ENCODE results near the gene DYTN.

Gene DYTN

GRCh38 chr2:206614811-206615210 is 103.4 kb downstream of the DYTN start:
- Histone ChIP-seq H3K9me3 (no peaks in the 10 kb centered on the region), H3K36me3 (no peaks in the 10 kb centered on the region), H3K4me3 (ENCODE audit: low read depth, low read length) (no peak overlapping the region), H3K4me1 (no peaks in the 10 kb centered on the region), H3K27me3 (no peaks in the 10 kb centered on the region)
- TF ChIP-seq CTCF (IDR thresholded peaks at IDR 0.05; ENCODE audit: low read depth, low read length), result no peak
- DNase-seq, result no peak

- H3K36me3 ChIP-seq, result no peaks in the 10 kb centered on the region
- H3K4me1 ChIP-seq, result no peaks in the 10 kb centered on the region
- no peak for TF ChIP-seq CTCF (IDR thresholded peaks at IDR 0.05; ENCODE audit: low read depth, low read length)
- H3K9me3 ChIP-seq, result no peaks in the 10 kb centered on the region
- no peak for DNase-seq
- H3K27me3 ChIP-seq, result no peaks in the 10 kb centered on the region
- no peak overlapping the region for H3K4me3 ChIP-seq (ENCODE audit: low read depth, low read length)
Observed at GRCh38 chr2:206611736-206612135, 106.5 kb downstream of the DYTN start.

GRCh38 chr2:206611191-206611590 is 107.0 kb downstream of the DYTN start:
- DNase-seq, result no peak
- Histone ChIP-seq H3K4me3 (ENCODE audit: low read depth, low read length) (no peak overlapping the region), H3K9me3 (no peaks in the 10 kb centered on the region), H3K4me1 (no peaks in the 10 kb centered on the region), H3K27me3 (no peaks in the 10 kb centered on the region), H3K36me3 (no peaks in the 10 kb centered on the region)
- no peak for TF ChIP-seq CTCF (IDR thresholded peaks at IDR 0.05; ENCODE audit: low read depth, low read length)

GRCh38 chr2:206610451-206610850 is 107.7 kb downstream of the DYTN start:
- no peak for DNase-seq
- Histone ChIP-seq H3K27me3 (no peaks in the 10 kb centered on the region), H3K4me1 (no peaks in the 10 kb centered on the region), H3K36me3 (no peaks in the 10 kb centered on the region), H3K4me3 (ENCODE audit: low read depth, low read length) (no peak overlapping the region), H3K9me3 (no peaks in the 10 kb centered on the region)
- TF ChIP-seq CTCF (IDR thresholded peaks at IDR 0.05; ENCODE audit: low read depth, low read length), result no peak

GRCh38 chr2:206603243-206603642 is 115.0 kb downstream of the DYTN start:
- H3K27me3 ChIP-seq, result no peaks in the 10 kb centered on the region
- H3K4me3 ChIP-seq (ENCODE audit: low read depth, low read length), result no peak overlapping the region
- H3K9me3 ChIP-seq, result no peaks in the 10 kb centered on the region
- no peak for DNase-seq
- no peaks in the 10 kb centered on the region for H3K36me3 ChIP-seq
- H3K4me1 ChIP-seq, result no peaks in the 10 kb centered on the region
- no peak for TF ChIP-seq CTCF (IDR thresholded peaks at IDR 0.05; ENCODE audit: low read depth, low read length)

Data from BE2C (cell line).